Endothelial cell (in vitro differentiated cells): Measurements from ENCODE around the gene CPSF3. TPM values are rescaled to one million over a fixed set of nuclear protein-coding genes. Genes with fewer than 3 reads are reported as not detected.

Source experiments
- DNase-seq: peaks from one replicate; pipeline ENCODE4 v3.0.0; 2021; ENCODE audit warnings: low spot score
- H3K27ac Mint-ChIP-seq: one replicate; pipeline ENCODE4 v1.8.0; 2021; ENCODE audit warnings: mixed read lengths, inconsistent platforms; ENCODE audit not compliant: unreplicated experiment
- H3K27me3 Mint-ChIP-seq: one replicate; pipeline ENCODE4 v1.8.0; 2021; ENCODE audit warnings: mild to moderate bottlenecking, moderate library complexity, mixed read lengths, inconsistent platforms; ENCODE audit not compliant: unreplicated experiment
- H3K36me3 Mint-ChIP-seq: one replicate; pipeline ENCODE4 v1.8.0; 2021; ENCODE audit warnings: mild to moderate bottlenecking, low read depth, mixed read lengths, inconsistent platforms; ENCODE audit not compliant: unreplicated experiment
- H3K4me1 Mint-ChIP-seq: one replicate; pipeline ENCODE4 v1.8.0; 2021; ENCODE audit warnings: mild to moderate bottlenecking, mixed read lengths, inconsistent platforms; ENCODE audit not compliant: unreplicated experiment
- H3K4me3 Mint-ChIP-seq: one replicate; pipeline ENCODE4 v1.8.0; 2021; ENCODE audit warnings: mild to moderate bottlenecking, mixed read lengths, inconsistent platforms; ENCODE audit not compliant: unreplicated experiment
- H3K9me3 Mint-ChIP-seq: one replicate; pipeline ENCODE4 v1.8.0; 2021; ENCODE audit warnings: mixed read lengths, inconsistent platforms; ENCODE audit not compliant: unreplicated experiment
- total RNA-seq: library from RNA; stranded (reverse); fragmentation: NEBNext Ultra II Directional; extraction: Animal tissue kit (Norgen Biotek cat#: 25700); gene quantifications from one replicate; pipeline ENCODE4 v1.2.1, GENCODE V29; 2021; ENCODE audit not compliant: unreplicated experiment
- TF ChIP-seq, protein P1 (sequence below): fragments of 200-600 bp; sonication (generic); IDR thresholded peaks from one replicate; pipeline ENCODE4 v1.5.0; 2021; ENCODE audit warnings: antibody characterized with exemption; ENCODE audit not compliant: unreplicated experiment

Gene CPSF3
- total RNA-seq, 1 donor from 2014 or later = 55.2 TPM

DNA sequence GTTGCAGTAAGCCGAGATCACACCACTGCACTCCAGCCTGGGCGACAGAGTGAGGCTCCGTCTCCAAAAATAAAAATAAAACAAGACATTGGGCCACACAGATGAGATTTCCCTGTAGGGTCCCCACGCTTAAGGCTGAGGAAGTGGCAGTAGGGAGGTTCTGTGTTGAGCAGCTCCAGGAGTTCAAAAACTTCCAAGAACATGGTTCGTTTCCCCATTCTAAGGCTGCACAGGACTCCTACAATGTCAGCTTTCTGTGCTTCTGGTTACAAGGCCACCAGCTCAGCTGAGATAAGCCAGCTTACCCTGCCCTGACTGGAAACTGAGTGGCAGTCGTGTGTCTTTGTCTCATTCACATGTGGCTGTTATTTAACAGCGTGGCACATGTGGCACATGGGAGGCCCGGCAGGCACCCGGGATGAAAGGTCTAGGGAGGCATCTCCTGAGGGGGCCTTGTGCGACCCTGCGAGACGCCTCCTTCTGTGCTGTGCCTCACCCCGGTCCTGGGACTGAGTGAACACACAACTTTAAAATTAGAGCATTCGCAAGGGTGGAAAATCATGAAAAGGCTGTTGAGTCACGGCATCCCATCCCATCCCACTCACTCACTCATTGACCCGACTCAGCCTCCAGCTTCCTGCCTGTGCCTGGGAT lies 7.8 kb upstream of the CPSF3 start:
- Mint-ChIP-seq H3K36me3 (peaks cover 23% of the 10 kb centered on the region), H3K27me3 (peaks cover 7% of the 10 kb centered on the region), H3K27ac (no peak overlapping the region), H3K4me3 (no peak overlapping the region), H3K9me3 (no peaks in the 10 kb centered on the region), H3K4me1 (no peaks in the 10 kb centered on the region)
- TF ChIP-seq, protein P1, sequence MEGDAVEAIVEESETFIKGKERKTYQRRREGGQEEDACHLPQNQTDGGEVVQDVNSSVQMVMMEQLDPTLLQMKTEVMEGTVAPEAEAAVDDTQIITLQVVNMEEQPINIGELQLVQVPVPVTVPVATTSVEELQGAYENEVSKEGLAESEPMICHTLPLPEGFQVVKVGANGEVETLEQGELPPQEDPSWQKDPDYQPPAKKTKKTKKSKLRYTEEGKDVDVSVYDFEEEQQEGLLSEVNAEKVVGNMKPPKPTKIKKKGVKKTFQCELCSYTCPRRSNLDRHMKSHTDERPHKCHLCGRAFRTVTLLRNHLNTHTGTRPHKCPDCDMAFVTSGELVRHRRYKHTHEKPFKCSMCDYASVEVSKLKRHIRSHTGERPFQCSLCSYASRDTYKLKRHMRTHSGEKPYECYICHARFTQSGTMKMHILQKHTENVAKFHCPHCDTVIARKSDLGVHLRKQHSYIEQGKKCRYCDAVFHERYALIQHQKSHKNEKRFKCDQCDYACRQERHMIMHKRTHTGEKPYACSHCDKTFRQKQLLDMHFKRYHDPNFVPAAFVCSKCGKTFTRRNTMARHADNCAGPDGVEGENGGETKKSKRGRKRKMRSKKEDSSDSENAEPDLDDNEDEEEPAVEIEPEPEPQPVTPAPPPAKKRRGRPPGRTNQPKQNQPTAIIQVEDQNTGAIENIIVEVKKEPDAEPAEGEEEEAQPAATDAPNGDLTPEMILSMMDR = no peak
- DNase-seq = no peak

- no peak for DNase-seq
- no peak overlapping the region for H3K4me3 Mint-ChIP-seq
- TF ChIP-seq, protein P1 = no peak
- H3K36me3 Mint-ChIP-seq = peaks cover 20% of the 10 kb centered on the region
- H3K9me3 Mint-ChIP-seq = no peaks in the 10 kb centered on the region
- H3K4me1 Mint-ChIP-seq = no peaks in the 10 kb centered on the region
- H3K27ac Mint-ChIP-seq = no peak overlapping the region
- H3K27me3 Mint-ChIP-seq = peaks cover 7% of the 10 kb centered on the region
These were observed 7.0 kb upstream of the CPSF3 start for GRCh38 chr2:9416267-9416961.

DNA sequence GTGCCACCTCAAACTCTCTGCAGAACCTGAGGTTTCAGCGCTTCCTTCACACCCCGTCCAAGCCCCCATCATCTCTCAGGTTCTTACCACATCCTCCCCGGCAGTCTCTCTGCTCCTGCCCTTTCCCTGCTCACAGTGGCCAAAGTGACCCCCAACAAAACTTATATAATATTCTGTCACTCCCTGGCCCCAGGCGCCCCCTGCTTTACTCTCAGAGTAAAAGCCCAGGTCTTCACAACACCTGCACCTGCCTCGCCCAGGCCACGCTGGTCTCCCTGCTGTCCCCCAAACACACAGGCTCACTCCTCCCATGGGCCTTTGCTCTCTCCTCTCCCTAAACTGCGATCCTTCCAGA lies 6.5 kb upstream of the CPSF3 start:
- Mint-ChIP-seq H3K36me3 (peaks cover 24% of the 10 kb centered on the region), H3K27ac (no peak overlapping the region)
- DNase-seq = no peak

DNA sequence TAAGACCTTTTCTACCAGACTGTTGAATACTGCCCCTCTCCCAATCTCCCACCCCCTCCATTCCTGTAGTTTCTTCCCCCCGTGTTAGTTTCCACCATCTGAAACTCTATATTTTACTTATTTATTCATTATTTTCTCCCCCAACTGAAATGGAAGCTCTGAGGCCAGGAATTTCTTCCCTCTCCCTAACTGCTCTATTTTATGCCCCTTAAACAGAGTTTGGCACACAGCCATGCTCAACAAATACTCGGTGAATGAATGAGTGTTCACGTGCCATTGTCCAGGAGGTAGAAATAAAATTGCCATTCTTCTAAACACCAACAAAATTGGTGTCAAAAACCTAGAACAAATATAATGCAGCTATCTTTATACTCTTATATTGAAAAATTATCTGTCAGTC lies 5.7 kb upstream of the CPSF3 start:
- H3K36me3 Mint-ChIP-seq = peaks cover 27% of the 10 kb centered on the region
- no peaks in the 10 kb centered on the region for H3K9me3 Mint-ChIP-seq
- DNase-seq = no peak

More for the DNA sequence above, 6.5 kb upstream of the CPSF3 start:
- TF ChIP-seq, protein P1 = no peak
- Mint-ChIP-seq H3K4me1 (peaks cover 4% of the 10 kb centered on the region), H3K27me3 (peaks cover 10% of the 10 kb centered on the region), H3K4me3 (no peak overlapping the region), H3K9me3 (no peaks in the 10 kb centered on the region)

More for the DNA sequence above, 5.7 kb upstream of the CPSF3 start:
- TF ChIP-seq, protein P1 = no peak
- Mint-ChIP-seq H3K4me1 (peaks cover 9% of the 10 kb centered on the region), H3K27me3 (peaks cover 16% of the 10 kb centered on the region), H3K4me3 (no peak overlapping the region), H3K27ac (no peak overlapping the region)
